Measurements from ENCODE around the gene ZNF329.

The ZNF329 gene

GRCh38 chr19:58083021-58083420 lies 67.6 kb downstream of the ZNF329 start:
- intact Hi-C loops (cut with DNase I; ENCODE audit: low total_unique reads) = no loop called here
- Histone ChIP-seq H3K4me1 (no peaks in the 10 kb centered on the region), H3K4me3 (no peak overlapping the region), H3K36me3 (peaks cover 58 to 72% (median 66%) of the 10 kb centered on the region in 3 donors), H3K27me3 (no peaks in the 10 kb centered on the region), H3K9me3 (peaks cover 11 to 98% (median 88%) of the 10 kb centered on the region in 3 donors), H3K27ac (no peak overlapping the region)
- TF ChIP-seq, protein P1, sequence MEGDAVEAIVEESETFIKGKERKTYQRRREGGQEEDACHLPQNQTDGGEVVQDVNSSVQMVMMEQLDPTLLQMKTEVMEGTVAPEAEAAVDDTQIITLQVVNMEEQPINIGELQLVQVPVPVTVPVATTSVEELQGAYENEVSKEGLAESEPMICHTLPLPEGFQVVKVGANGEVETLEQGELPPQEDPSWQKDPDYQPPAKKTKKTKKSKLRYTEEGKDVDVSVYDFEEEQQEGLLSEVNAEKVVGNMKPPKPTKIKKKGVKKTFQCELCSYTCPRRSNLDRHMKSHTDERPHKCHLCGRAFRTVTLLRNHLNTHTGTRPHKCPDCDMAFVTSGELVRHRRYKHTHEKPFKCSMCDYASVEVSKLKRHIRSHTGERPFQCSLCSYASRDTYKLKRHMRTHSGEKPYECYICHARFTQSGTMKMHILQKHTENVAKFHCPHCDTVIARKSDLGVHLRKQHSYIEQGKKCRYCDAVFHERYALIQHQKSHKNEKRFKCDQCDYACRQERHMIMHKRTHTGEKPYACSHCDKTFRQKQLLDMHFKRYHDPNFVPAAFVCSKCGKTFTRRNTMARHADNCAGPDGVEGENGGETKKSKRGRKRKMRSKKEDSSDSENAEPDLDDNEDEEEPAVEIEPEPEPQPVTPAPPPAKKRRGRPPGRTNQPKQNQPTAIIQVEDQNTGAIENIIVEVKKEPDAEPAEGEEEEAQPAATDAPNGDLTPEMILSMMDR (IDR thresholded peaks at IDR 0.05) = no peak
- no peak for DNase-seq

DNA sequence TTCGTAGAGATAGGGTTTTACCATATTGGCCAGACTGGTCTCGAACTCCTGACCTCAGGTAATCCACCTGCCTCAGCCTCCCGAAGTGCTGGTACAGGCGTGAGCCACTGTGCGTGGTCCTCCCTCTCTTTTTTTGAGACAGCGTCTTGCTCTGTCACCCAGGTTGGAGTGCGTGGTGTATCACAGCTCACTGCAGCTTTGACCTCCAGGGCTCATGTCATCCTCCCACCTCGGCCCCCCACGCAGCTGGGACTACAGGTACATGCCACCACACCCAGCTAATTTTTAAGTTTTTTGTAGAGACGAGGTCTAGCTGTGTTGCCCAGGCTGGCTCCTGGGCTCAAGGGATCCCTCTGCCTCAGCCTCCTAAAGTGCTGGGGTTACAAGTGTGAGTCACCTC lies 70.8 kb downstream of the ZNF329 start:
- H3K9me3 ChIP-seq = peaks cover 11 to 98% (median 82%) of the 10 kb centered on the region in 3 donors
- H3K27ac ChIP-seq = no peak overlapping the region
- intact Hi-C loops (cut with DNase I; ENCODE audit: low total_unique reads) = no loop called here
- DNase-seq = no peak
- TF ChIP-seq, protein P1 (IDR thresholded peaks at IDR 0.05) = no peak
- H3K27me3 ChIP-seq = no peaks in the 10 kb centered on the region
- H3K4me3 ChIP-seq = no peak overlapping the region
- peaks cover 29 to 40% (median 40%) of the 10 kb centered on the region in 3 donors for H3K36me3 ChIP-seq
- H3K4me1 ChIP-seq = no peaks in the 10 kb centered on the region
